Gastrocnemius medialis (tissue), 4 donors: Measurements from ENCODE around the gene ATG2A. TPM values are rescaled to one million over a fixed set of nuclear protein-coding genes. Genes with fewer than 3 reads are reported as not detected.

Experiments
- ATAC-seq, 2 donors: fragments of 150-250 bp; one replicate each; pipeline ENCODE4 v1.9.1; 2016
- DNase-seq, 2 donors: peaks; one replicate each; pipeline ENCODE4 v3.0.0-alpha.2; 2019
- H3K27ac ChIP-seq, 4 donors: fragments of 200-600 bp; sonication (generic); 1 replicate in 1 of 4; 2 replicates in 3 of 4; pipeline ENCODE4 v1.5.1; 2016 to 2018; ENCODE audit warnings: mild to moderate bottlenecking in 2 of 4, moderate library complexity in 1 of 4
- H3K27me3 ChIP-seq, 3 donors: fragments of 200-600 bp; sonication (generic) in 2 of 3; 1 replicate in 1 of 3; 2 replicates in 2 of 3; pipeline versions ENCODE4 v1.5.1 to v1.6.0; 2016 to 2019; ENCODE audit warnings: mild to moderate bottlenecking in 1 of 3, moderate library complexity in 1 of 3
- H3K36me3 ChIP-seq, 2 donors: fragments of 200-600 bp; sonication (generic) in 1 of 2; one replicate each; pipeline ENCODE4 v1.5.1; 2017 to 2018
- H3K4me1 ChIP-seq, 2 donors: fragments of 200-600 bp; sonication (generic) in 1 of 2; one replicate each; pipeline ENCODE4 v1.5.1; 2016 to 2017; ENCODE audit warnings: mild to moderate bottlenecking in 2 of 2
- H3K4me3 ChIP-seq, 4 donors: fragments of 200-600 bp; sonication (generic) in 3 of 4; 1 replicate in 1 of 4; 2 replicates in 3 of 4; pipeline ENCODE4 v1.5.1; 2016 to 2019; ENCODE audit warnings: mild to moderate bottlenecking in 2 of 4
- H3K9me3 ChIP-seq, 3 donors: fragments of 200-600 bp; sonication (generic) in 2 of 3; 1 replicate in 1 of 3; 2 replicates in 2 of 3; pipeline ENCODE4 v1.5.1; 2016 to 2019
- CTCF ChIP-seq, 5 experiments: fragments of 450-650 bp in 3 of 5; fragments of 200-600 bp in 2 of 5; sonication (generic) in 2 of 5; IDR thresholded peaks in 4 of 5; conservative IDR thresholded peaks in 1 of 5; 1 replicate in 4 of 5; 2 replicates in 1 of 5; pipeline ENCODE4 v1.5.1; 2016 to 2019; ENCODE audit warnings: antibody characterized with exemption in 5 of 5, mild to moderate bottlenecking in 3 of 5, moderate library complexity in 3 of 5
- POLR2A ChIP-seq, 2 donors: fragments of 450-650 bp; IDR thresholded peaks; one replicate each; pipeline ENCODE4 v1.6.1; 2017; ENCODE audit warnings: antibody characterized with exemption in 2 of 2, mild to moderate bottlenecking in 2 of 2, moderate library complexity in 2 of 2
- in situ Hi-C, 4 donors: fragments of 200-750 bp; cut with MboI; loops; one replicate each; pipeline versions ENCODE4 v1.15.0 to v1.8.0; 2017; ENCODE audit warnings: low sequenced_read_pairs in 4 of 4
- intact Hi-C: fragments of 100-400 bp; cut with DNase I; formaldehyde crosslinking; loops from one replicate; pipeline ENCODE4 v1.15.1; 2023; ENCODE audit warnings: low total_unique reads
- total RNA-seq, 4 donors: library from RNA; depleted of rRNA; stranded (reverse); fragments of >200 nt; gene quantifications; one replicate each; pipeline versions ENCODE4 v1.1.0 to v1.2.3, GENCODE V29; 2016

Gene ATG2A
- total RNA-seq, 4 donors from 2014 or later = 10.7 to 97.5 (median 37.9) TPM

GRCh38 chr11:64911689-64912088 is 5.3 kb downstream of the ATG2A start:
- Histone ChIP-seq H3K4me1 (peaks cover 12 to 14% of the 10 kb centered on the region in 2 donors), H3K36me3 (peaks cover 0 to 78% of the 10 kb centered on the region in 2 donors), H3K4me3 (no peak overlapping the region), H3K9me3 (no peaks in the 10 kb centered on the region), H3K27me3 (no peaks in the 10 kb centered on the region), H3K27ac (no peak overlapping the region)
- in situ Hi-C loops (no loop called here), intact Hi-C loops (no loop called here)
- TF ChIP-seq CTCF (IDR thresholded peaks at IDR 0.05 in 4 of 5, conservative IDR thresholded peaks at IDR 0.05 in 1 of 5) (no peak), POLR2A (IDR thresholded peaks at IDR 0.05) (no peak)
- DNase-seq (no peak), ATAC-seq (no peak)

- Histone ChIP-seq H3K9me3 (no peaks in the 10 kb centered on the region), H3K36me3 (peaks cover 0 to 84% of the 10 kb centered on the region in 2 donors), H3K4me1 (peaks cover 11% of the 10 kb centered on the region in 2 donors), H3K27ac (no peak overlapping the region), H3K27me3 (no peaks in the 10 kb centered on the region), H3K4me3 (no peak overlapping the region)
- TF ChIP-seq CTCF (IDR thresholded peaks at IDR 0.05 in 4 of 5, conservative IDR thresholded peaks at IDR 0.05 in 1 of 5) (no peak), POLR2A (IDR thresholded peaks at IDR 0.05) (no peak)
- ATAC-seq (no peak), DNase-seq (no peak)
- intact Hi-C loops = no loop called here
- in situ Hi-C loops = no loop called here
Observed at GRCh38 chr11:64911142-64911541, 5.9 kb downstream of the ATG2A start.

DNA sequence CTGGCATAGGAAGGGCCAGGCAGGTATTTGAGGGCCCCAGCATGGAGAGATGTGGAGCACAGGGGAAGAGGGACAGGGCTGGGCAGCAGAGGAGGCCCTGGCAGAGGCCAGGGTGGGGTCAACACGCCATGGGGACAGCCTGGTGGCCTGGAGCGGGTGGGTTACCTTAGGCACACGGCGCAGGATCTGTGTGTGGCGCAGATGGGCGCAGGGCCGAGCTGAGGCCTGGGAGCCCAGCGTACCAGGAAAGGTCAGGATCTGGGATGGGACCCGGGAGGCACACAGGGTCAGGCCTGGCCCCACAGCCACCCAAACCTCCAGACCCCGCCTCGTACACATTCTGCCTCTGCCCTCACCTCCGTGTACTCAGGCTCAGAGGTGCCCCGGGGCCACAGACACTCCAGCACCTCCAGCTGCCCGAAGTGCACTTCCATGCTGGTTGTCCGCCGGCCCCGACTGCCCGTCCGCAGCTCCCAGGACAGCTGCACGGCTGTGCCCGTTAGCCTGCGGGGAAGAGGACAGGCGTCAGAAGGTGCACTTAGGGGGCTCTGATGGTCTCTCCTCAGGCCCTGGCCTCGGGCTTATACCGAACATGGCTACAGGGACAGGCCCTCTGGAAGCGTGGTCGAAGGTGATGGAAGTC is 6.4 kb downstream of the ATG2A start:
- in situ Hi-C loops = no loop called here
- peaks cover 5 to 6% of the 10 kb centered on the region in 2 donors for H3K4me1 ChIP-seq
- H3K27ac ChIP-seq = no peak overlapping the region
- intact Hi-C loops = no loop called here
- DNase-seq (no peak), ATAC-seq (no peak)
- H3K4me3 ChIP-seq = no peak overlapping the region
- no peaks in the 10 kb centered on the region for H3K27me3 ChIP-seq
- H3K9me3 ChIP-seq = no peaks in the 10 kb centered on the region
- TF ChIP-seq POLR2A (IDR thresholded peaks at IDR 0.05) (no peak), CTCF (IDR thresholded peaks at IDR 0.05 in 4 of 5, conservative IDR thresholded peaks at IDR 0.05 in 1 of 5) (no peak)
- peaks cover 0 to 89% of the 10 kb centered on the region in 2 donors for H3K36me3 ChIP-seq

- TF ChIP-seq POLR2A (IDR thresholded peaks at IDR 0.05) = no peak
- no peaks in the 10 kb centered on the region for H3K27me3 ChIP-seq
- no peaks in the 10 kb centered on the region for H3K4me1 ChIP-seq
- no peak overlapping the region for H3K27ac ChIP-seq
- no peaks in the 10 kb centered on the region for H3K9me3 ChIP-seq
- ATAC-seq (no peak), DNase-seq (no peak)
- in situ Hi-C loops (no loop called here), intact Hi-C loops (no loop called here)
- H3K36me3 ChIP-seq = peaks cover 0 to 97% of the 10 kb centered on the region in 2 donors
- H3K4me3 ChIP-seq = no peak overlapping the region
Observed at GRCh38 chr11:64909653-64910343, 7.2 kb downstream of the ATG2A start.

- no peak for TF ChIP-seq CTCF (IDR thresholded peaks at IDR 0.05 in 4 of 5, conservative IDR thresholded peaks at IDR 0.05 in 1 of 5)
- no peak for TF ChIP-seq POLR2A (IDR thresholded peaks at IDR 0.05)
- no peaks in the 10 kb centered on the region for H3K9me3 ChIP-seq
- H3K4me3 ChIP-seq = no peak overlapping the region
- in situ Hi-C loops = no loop called here
- ATAC-seq (no peak), DNase-seq (no peak)
- no peaks in the 10 kb centered on the region for H3K27me3 ChIP-seq
- H3K27ac ChIP-seq = no peak overlapping the region
- intact Hi-C loops = no loop called here
- peaks cover 0 to 99% of the 10 kb centered on the region in 2 donors for H3K36me3 ChIP-seq
- no peaks in the 10 kb centered on the region for H3K4me1 ChIP-seq
Observed at GRCh38 chr11:64908766-64909165, 8.2 kb downstream of the ATG2A start.
